ENCODE measurements around the gene ARL9.
A peak's percentile ranks its signal among the peaks of the same experiment; 100 is the strongest.

ARL9 gene, protein sequence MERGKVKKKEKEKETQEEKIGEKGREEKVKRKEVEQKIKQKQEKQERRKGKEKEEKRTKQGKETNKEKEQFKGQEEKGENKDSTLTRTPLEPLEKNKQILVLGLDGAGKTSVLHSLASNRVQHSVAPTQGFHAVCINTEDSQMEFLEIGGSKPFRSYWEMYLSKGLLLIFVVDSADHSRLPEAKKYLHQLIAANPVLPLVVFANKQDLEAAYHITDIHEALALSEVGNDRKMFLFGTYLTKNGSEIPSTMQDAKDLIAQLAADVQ

GRCh38 chr4:56505269-56506130 lies at the start of gene ARL9:
TSS of gene ARL9 (plus strand) at chr4:56505791. CDS start at chr4:56505863, 72 bp downstream.
- peak within 1 kb of the TSS; percentile 40 to 53 (median 42) for H3K4me3 ChIP-seq
- peak within 1 kb of the TSS in 12 of 21 experiments; percentile 1 to 80 (median 42) for H3K27ac ChIP-seq

GRCh38 chr4:56460085-56460484 lies 45.5 kb upstream of the ARL9 start:
- no peak overlapping the region for H3K27ac ChIP-seq
- H3K4me3 ChIP-seq: no peak overlapping the region

DNA sequence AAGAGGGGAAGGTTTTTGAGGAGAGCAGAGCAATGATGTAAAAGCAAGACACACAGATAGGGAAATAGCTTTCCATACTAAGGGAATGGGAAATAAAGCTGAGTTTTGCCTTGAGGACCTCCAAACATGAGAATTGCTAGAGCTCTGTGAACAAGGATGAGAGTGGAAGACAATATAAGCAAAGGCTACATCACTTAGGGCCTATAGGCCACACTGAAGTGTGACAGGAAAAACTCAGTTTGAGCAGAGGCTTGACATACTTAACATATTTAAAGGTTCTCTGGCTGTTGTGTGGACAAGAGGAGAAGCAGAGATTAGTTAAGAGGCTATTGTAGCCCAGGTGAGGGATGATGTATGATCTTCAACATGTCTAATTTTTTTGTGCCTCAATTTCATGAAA lies 43.4 kb upstream of the ARL9 start:
- Histone ChIP-seq H3K4me3 (no peak overlapping the region), H3K27ac (no peak overlapping the region)

GRCh38 chr4:56463711-56464110 lies 41.9 kb upstream of the ARL9 start:
- H3K4me3 ChIP-seq: no peak overlapping the region
- no peak overlapping the region for H3K27ac ChIP-seq

- H3K27ac ChIP-seq: no peak overlapping the region
- H3K4me3 ChIP-seq: no peak overlapping the region
These were observed 41.0 kb upstream of the ARL9 start for GRCh38 chr4:56464581-56464980.

GRCh38 chr4:56465599-56466295 lies 39.8 kb upstream of the ARL9 start:
- Histone ChIP-seq H3K27ac (peak overlapping the region in 2 of 21 experiments; percentile 98 to 100), H3K4me3 (peak overlapping the region in 6 of 7 experiments; percentile 69 to 100 (median 96))

DNA sequence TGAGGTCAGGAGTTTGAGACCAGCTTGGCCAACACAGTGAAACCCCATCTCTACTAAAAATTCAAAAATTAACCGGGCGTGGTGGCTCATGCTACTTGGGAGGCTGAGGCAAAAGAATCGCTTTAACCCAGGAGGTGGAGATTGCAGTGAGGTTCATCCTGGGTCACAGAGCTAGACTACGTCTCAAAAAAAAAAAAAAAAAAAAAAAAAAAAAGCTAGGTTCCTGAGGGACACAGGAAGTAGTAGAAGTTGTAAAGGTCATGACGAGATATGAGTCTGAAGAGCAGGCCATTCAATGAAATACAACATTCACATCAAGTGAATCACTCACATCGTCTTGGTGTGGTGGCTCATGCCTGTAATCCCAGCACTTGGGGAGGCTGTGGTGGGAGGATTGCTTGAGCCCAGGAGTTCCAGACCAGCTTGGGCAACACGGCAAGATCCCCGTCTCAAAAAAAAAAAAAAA lies 39.3 kb upstream of the ARL9 start:
- Histone ChIP-seq H3K27ac (peak overlapping the region in 19 of 21 experiments; percentile 85 to 100 (median 94)), H3K4me3 (peak overlapping the region; percentile 69 to 100 (median 96))

DNA sequence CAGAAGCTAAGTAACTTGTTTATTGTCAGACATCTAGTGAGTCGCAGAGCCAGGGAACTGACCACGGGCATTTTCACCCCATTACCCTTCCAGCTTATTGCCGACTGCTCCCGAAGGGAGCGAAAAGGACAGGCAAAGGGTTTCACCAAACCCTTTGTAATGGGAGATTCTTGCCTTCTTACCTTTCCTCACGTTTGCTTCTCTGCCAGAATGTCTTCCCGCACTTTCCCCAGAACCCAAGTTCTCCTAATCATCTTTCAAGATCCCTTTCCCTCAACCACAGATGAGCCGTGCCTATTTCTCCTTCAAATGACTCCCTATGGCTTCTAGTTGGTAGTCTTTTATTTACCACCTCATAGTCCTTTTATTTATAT lies 38.7 kb upstream of the ARL9 start:
- peak overlapping the region; percentile 10 to 100 (median 94) for H3K27ac ChIP-seq

GRCh38 chr4:56467284-56468096 lies 38.1 kb upstream of the ARL9 start, which contains the start of gene SRP72:
TSS of gene SRP72 (plus strand) at chr4:56467617. CDS start at chr4:56467636, 19 bp downstream.
- Histone ChIP-seq H3K4me3 (peak within 1 kb of the TSS; percentile 69 to 100 (median 96)), H3K27ac (peak within 1 kb of the TSS; percentile 58 to 100 (median 94))

More for the DNA sequence above, 38.7 kb upstream of the ARL9 start:
- H3K4me3 ChIP-seq: peak overlapping the region; percentile 69 to 100 (median 96)

DNA sequence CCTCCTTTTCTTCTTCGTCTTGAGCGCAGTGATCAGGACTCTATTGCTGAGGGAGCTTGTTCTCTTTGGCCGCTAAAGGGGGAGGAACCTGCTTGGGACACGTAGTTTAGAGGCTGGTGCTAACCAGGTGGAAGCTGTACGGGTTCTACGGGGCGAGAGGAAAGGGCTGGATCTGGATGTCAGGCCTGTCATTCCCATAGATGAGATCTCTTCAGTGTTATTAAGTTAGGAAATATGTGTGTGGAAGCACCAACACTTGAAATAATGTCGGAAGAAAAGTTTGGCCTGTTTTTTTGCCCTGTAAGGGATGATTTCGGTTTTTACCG lies 37.5 kb upstream of the ARL9 start:
- Histone ChIP-seq H3K27ac (peak overlapping the region in 20 of 21 experiments; percentile 85 to 100 (median 94)), H3K4me3 (peak overlapping the region; percentile 69 to 100 (median 96))

GRCh38 chr4:56469489-56470210 lies 35.9 kb upstream of the ARL9 start:
- Histone ChIP-seq H3K27ac (no peak overlapping the region), H3K4me3 (peak overlapping the region in 1 of 7 experiments; percentile 99)

GRCh38 chr4:56475917-56476316 lies 29.7 kb upstream of the ARL9 start:
- H3K4me3 ChIP-seq: no peak overlapping the region
- H3K27ac ChIP-seq: no peak overlapping the region

GRCh38 chr4:56477192-56477702 lies 28.3 kb upstream of the ARL9 start:
- no peak overlapping the region for H3K27ac ChIP-seq

DNA sequence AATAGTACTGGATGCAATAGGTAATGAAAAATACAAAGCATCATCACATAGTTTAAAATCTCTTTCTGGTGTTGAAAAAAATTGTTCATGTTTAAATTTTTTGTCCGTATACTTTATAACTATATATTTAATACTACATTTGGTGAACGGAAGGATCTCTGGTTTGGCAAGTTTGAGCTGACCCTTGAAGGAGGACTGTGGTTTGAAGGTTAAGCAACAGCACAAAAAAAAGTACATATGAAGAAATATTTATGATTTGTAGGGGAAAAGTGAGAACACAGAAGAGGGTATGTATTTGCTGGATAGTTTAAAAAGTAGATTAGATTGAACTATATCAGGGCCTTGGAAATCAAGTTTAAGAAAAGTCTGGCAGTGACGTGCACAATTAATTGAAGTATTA lies 24.9 kb upstream of the ARL9 start:
- no peak overlapping the region for H3K4me3 ChIP-seq

More at GRCh38 chr4:56477192-56477702, 28.3 kb upstream of the ARL9 start:
- H3K4me3 ChIP-seq: no peak overlapping the region

GRCh38 chr4:56496241-56496640 lies 9.3 kb upstream of the ARL9 start:
- no peak overlapping the region for H3K4me3 ChIP-seq
- H3K27ac ChIP-seq: no peak overlapping the region

More for the DNA sequence above, 24.9 kb upstream of the ARL9 start:
- H3K27ac ChIP-seq: no peak overlapping the region

GRCh38 chr4:56511098-56511497 lies 5.5 kb downstream of the ARL9 start:
- Histone ChIP-seq H3K27ac (no peak overlapping the region), H3K4me3 (no peak overlapping the region)

- no peak overlapping the region for H3K4me3 ChIP-seq
- H3K27ac ChIP-seq: no peak overlapping the region
These were observed 6.6 kb downstream of the ARL9 start for GRCh38 chr4:56512166-56512565.

GRCh38 chr4:56513517-56513916 lies 7.9 kb downstream of the ARL9 start:
- Histone ChIP-seq H3K27ac (no peak overlapping the region), H3K4me3 (no peak overlapping the region)

Measured in skin epidermis (tissue), 12 donors.